Neuronal stem cell (in vitro differentiated cells): ENCODE results near the gene KCNJ12.
"Not testable (repeated sequence)": the region's sequence is repeated elsewhere in the genome, so short reads cannot be mapped to it uniquely, and the experiment has no call there.

Source experiments
- DNase-seq: peaks from one replicate; pipeline ENCODE4 v3.0.0-alpha.2; 2013; ENCODE audit warnings: low spot score
- H2AFZ ChIP-seq: one replicate; pipeline ENCODE4 v1.6.1; 2013; ENCODE audit warnings: mild to moderate bottlenecking, low read length, inconsistent platforms
- H2AK5ac ChIP-seq: 2 replicates; pipeline ENCODE4 v1.6.1; 2013; ENCODE audit warnings: low read depth, mild to moderate bottlenecking, inconsistent platforms, low read length, moderate library complexity, mixed read lengths
- H2BK120ac ChIP-seq: 2 replicates; pipeline ENCODE4 v1.6.1; 2013; ENCODE audit warnings: low read depth, mild to moderate bottlenecking, inconsistent platforms, low read length, moderate library complexity, mixed read lengths
- H2BK12ac ChIP-seq: one replicate; pipeline ENCODE4 v1.6.1; 2013; ENCODE audit warnings: low read length, inconsistent platforms
- H2BK15ac ChIP-seq: 2 replicates; pipeline ENCODE4 v1.6.1; 2013; ENCODE audit warnings: mild to moderate bottlenecking, low read length, inconsistent platforms, mixed read lengths
- H2BK5ac ChIP-seq: one replicate; pipeline ENCODE4 v1.6.1; 2013; ENCODE audit warnings: inconsistent platforms, mild to moderate bottlenecking, low read length, moderate library complexity
- H3K14ac ChIP-seq: one replicate; pipeline ENCODE4 v1.6.1; 2013; ENCODE audit warnings: low read length, inconsistent platforms
- H3K18ac ChIP-seq: 2 replicates; pipeline ENCODE4 v1.6.1; 2013; ENCODE audit warnings: low read length, inconsistent platforms
- H3K23ac ChIP-seq: 2 replicates; pipeline ENCODE4 v1.6.1; 2013; ENCODE audit warnings: low read depth, mild to moderate bottlenecking, mixed read lengths, low read length, inconsistent platforms; ENCODE audit not compliant: poor library complexity
- H3K27ac ChIP-seq: replicated peaks from 3 replicates; pipeline ENCODE4 v1.5.1; 2013; ENCODE audit warnings: low read length, inconsistent platforms
- H3K27me3 ChIP-seq, 3 experiments: 2 replicates each; pipeline ENCODE4 v1.6.1; 2013; ENCODE audit warnings: low read length in 3 of 3, mild to moderate bottlenecking in 2 of 3, inconsistent platforms in 1 of 3, low read depth in 1 of 3, mixed read lengths in 1 of 3, moderate library complexity in 1 of 3; ENCODE audit not compliant: control insufficient read depth in 3 of 3, insufficient read depth in 3 of 3
- H3K36me3 ChIP-seq, 2 donors: replicated peaks in 1 of 2; 2 replicates each; pipeline ENCODE4 v1.6.1; 2013; ENCODE audit warnings: low read length in 2 of 2; ENCODE audit not compliant: control insufficient read depth in 2 of 2, insufficient read depth in 2 of 2
- H3K4ac ChIP-seq: 2 replicates; pipeline ENCODE4 v1.6.1; 2013; ENCODE audit warnings: inconsistent platforms, mild to moderate bottlenecking, low read length, moderate library complexity
- H3K4me1 ChIP-seq, 2 donors: 1 replicate in 1 of 2; 2 replicates in 1 of 2; pipeline ENCODE4 v1.6.1; 2013; ENCODE audit warnings: low read length in 2 of 2, low read depth in 1 of 2; ENCODE audit not compliant: control insufficient read depth in 2 of 2, insufficient read depth in 1 of 2
- H3K4me2 ChIP-seq: one replicate; pipeline ENCODE4 v1.6.1; 2013; ENCODE audit warnings: mild to moderate bottlenecking, low read length, inconsistent platforms; ENCODE audit not compliant: insufficient read depth, poor library complexity, severe bottlenecking
- H3K4me3 ChIP-seq, 2 donors: 2 replicates each; pipeline ENCODE4 v1.5.1; 2013; ENCODE audit warnings: low read length in 2 of 2, mild to moderate bottlenecking in 2 of 2, inconsistent platforms in 1 of 2, moderate library complexity in 1 of 2
- H3K79me1 ChIP-seq: one replicate; pipeline ENCODE4 v1.6.1; 2013; ENCODE audit warnings: low read depth, mild to moderate bottlenecking, inconsistent platforms, low read length, moderate library complexity
- H3K9ac ChIP-seq: one replicate; pipeline ENCODE4 v1.6.1; 2013; ENCODE audit warnings: mild to moderate bottlenecking, low read depth, low read length, inconsistent platforms; ENCODE audit not compliant: poor library complexity
- H3K9me3 ChIP-seq, 2 donors: replicated peaks in 1 of 2; 2 replicates each; pipeline versions ENCODE3 to v1.6.1; 2013; ENCODE audit warnings: low read length in 2 of 2, mild to moderate bottlenecking in 2 of 2, inconsistent platforms in 1 of 2, low read depth in 1 of 2, mixed read lengths in 1 of 2, moderate library complexity in 1 of 2; ENCODE audit not compliant: control insufficient read depth in 2 of 2, insufficient read depth in 1 of 2
- H4K8ac ChIP-seq: one replicate; pipeline ENCODE4 v1.6.1; 2013; ENCODE audit warnings: low read depth, mild to moderate bottlenecking, inconsistent platforms, low read length, moderate library complexity
- H4K91ac ChIP-seq: one replicate; pipeline ENCODE4 v1.6.1; 2013; ENCODE audit warnings: low read length, low read depth, mild to moderate bottlenecking, inconsistent platforms; ENCODE audit not compliant: poor library complexity
- WGBS, 2 donors: extraction: QIAGEN DNeasy Blood & Tissue Kit; methylation state at CpG; one replicate each; pipeline ENCODE4 v1.1.7; 2013; ENCODE audit warnings: missing lambda C conversion rate in 2 of 2, mixed read lengths in 1 of 2; ENCODE audit not compliant: insufficient read length in 2 of 2, insufficient replicate concordance in 1 of 2; ENCODE audit errors: extremely low coverage in 2 of 2; 5-methylcytosine and 5-hydroxymethylcytosine counted together

Gene KCNJ12

DNA sequence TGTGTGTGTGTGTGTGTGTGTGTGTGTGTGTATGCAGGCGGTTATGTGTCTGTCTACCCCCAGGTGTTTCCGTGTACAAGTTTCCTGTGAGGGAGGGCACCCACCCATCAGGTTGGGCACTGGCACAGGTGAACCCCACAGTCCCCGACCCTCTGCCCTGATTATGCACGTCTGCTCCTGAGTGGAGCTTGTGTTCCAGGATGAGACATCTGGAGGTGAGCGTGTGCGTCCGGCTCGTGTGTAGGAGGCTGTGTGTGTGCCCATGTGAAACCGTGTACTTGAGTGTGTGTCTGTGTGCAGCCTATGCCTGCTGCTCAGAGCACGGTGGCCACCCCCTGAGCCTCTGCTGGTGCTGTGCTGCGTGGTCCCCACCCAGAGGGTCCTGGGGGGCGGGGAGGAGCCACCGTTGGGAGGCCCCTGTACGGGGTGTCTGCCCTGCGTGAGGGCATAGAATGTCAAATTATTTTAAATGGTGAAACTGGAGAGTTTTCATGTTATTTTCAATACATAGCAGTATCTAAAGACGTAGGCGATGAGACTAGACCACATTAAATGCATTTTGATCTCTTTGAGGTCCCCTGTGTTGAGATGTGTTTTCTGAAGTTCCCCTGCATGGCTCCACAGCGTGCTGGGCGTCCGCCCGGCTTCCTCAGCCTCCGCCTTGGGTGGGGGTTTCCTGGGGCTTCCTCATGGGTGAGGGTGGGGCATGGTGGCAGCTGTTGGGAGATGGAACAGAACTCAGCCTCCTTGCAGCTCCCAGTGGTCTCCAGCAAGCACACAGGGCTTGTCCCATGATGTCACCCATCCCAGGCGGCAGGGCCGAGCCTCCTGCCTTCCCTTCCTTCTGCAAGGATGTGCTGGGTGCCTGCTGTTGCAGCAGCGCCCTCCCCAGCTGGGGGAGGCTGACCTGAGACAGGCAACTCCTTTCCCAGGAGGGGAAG lies 43.4 kb downstream of the KCNJ12 start:
- H3K23ac ChIP-seq, result peak overlapping the region; percentile 89
- no peak overlapping the region for H3K9ac ChIP-seq
- no peaks in the 10 kb centered on the region for H3K36me3 ChIP-seq
- no peaks in the 10 kb centered on the region for H3K27me3 ChIP-seq
- H3K4me2 ChIP-seq, result no peak overlapping the region
- peak overlapping the region; percentile 89 for H3K14ac ChIP-seq
- no peak overlapping the region for H2BK120ac ChIP-seq
- peak overlapping the region; percentile 75 for H2AK5ac ChIP-seq
- H3K4me1 ChIP-seq, result no peaks in the 10 kb centered on the region
- H2AFZ ChIP-seq, result no peak overlapping the region
- peak overlapping the region in 1 of 2 donors; percentile 40 for H3K4me3 ChIP-seq
- DNase-seq, result no peak
- WGBS, 2 donors, result no CpG with 5 or more reads among the region's 25 CpGs
- no peak overlapping the region for H4K91ac ChIP-seq
- no peaks in the 10 kb centered on the region for H3K79me1 ChIP-seq
- peak overlapping the region; percentile 85 for H3K18ac ChIP-seq
- no peaks in the 10 kb centered on the region for H3K9me3 ChIP-seq
- H2BK15ac ChIP-seq, result no peak overlapping the region
- no peak overlapping the region for H4K8ac ChIP-seq
- no peak overlapping the region for H2BK5ac ChIP-seq
- H3K27ac ChIP-seq, result no peak overlapping the region
- peak overlapping the region; percentile 58 for H2BK12ac ChIP-seq
- H3K4ac ChIP-seq, result no peak overlapping the region

- H2BK120ac ChIP-seq, H3K4me2 ChIP-seq, H2BK15ac ChIP-seq, H3K27ac ChIP-seq, H3K9me3 ChIP-seq, H3K79me1 ChIP-seq, H3K18ac ChIP-seq, H3K9ac ChIP-seq, H4K8ac ChIP-seq, H4K91ac ChIP-seq, H3K4me3 ChIP-seq, H3K14ac ChIP-seq, H3K4me1 ChIP-seq, H3K4ac ChIP-seq, H2AFZ ChIP-seq, H2AK5ac ChIP-seq, H3K27me3 ChIP-seq, H2BK5ac ChIP-seq, H3K23ac ChIP-seq, H3K36me3 ChIP-seq, DNase-seq, H2BK12ac ChIP-seq: not testable (repeated sequence)
- no CpG with 5 or more reads among the region's 11 CpGs for WGBS, 2 donors
These were observed 44.4 kb downstream of the KCNJ12 start for GRCh38 chr17:21420503-21421090.

GRCh38 chr17:21421421-21422310 lies 45.5 kb downstream of the KCNJ12 start:
- DNase-seq, H4K91ac ChIP-seq, H3K4me1 ChIP-seq, H2AFZ ChIP-seq, H4K8ac ChIP-seq, H3K4me2 ChIP-seq, H2BK12ac ChIP-seq, H2BK120ac ChIP-seq, H3K4ac ChIP-seq, H3K9me3 ChIP-seq, H3K14ac ChIP-seq, H3K27ac ChIP-seq, H3K36me3 ChIP-seq, H3K27me3 ChIP-seq, H3K79me1 ChIP-seq, H3K9ac ChIP-seq, H3K4me3 ChIP-seq: not testable (repeated sequence)
- WGBS, 2 donors, result no CpG with 5 or more reads among the region's 20 CpGs
- Histone ChIP-seq H2BK5ac (peak overlapping the region; percentile 39), H3K23ac (peak overlapping the region; percentile 43), H2BK15ac (peak overlapping the region; percentile 37), H3K18ac (peak overlapping the region; percentile 44), H2AK5ac (peak overlapping the region; percentile 75)
